ENCODE data around the gene ZNF664.

GRCh38 chr12:124024263-124024678, 51.3 kb downstream of the ZNF664 start:
- TF ChIP-seq CTCF (conservative IDR thresholded peaks at IDR 0.05; ENCODE audit: low read length) = no peak
- TF ChIP-seq EZH2phosphoT487 (IDR thresholded peaks at IDR 0.05; ENCODE audit: borderline replicate concordance, low read depth, low read length) = no peak
